ES-I3 (cell line): ENCODE measurements around the gene EEF1AKMT1.
"Not testable (repeated sequence)": the region's sequence is repeated elsewhere in the genome, so short reads cannot be mapped to it uniquely, and the experiment has no call there.

Experiments used
- H3K36me3 ChIP-seq: 2 replicates; pipeline ENCODE4 v1.6.1; 2013; ENCODE audit warnings: mild to moderate bottlenecking, low read length, control low read depth, moderate library complexity; ENCODE audit not compliant: insufficient read depth
- H3K4me1 ChIP-seq: 2 replicates; pipeline ENCODE4 v1.6.1; 2013; ENCODE audit warnings: mild to moderate bottlenecking, control low read depth, low read length; ENCODE audit not compliant: insufficient read depth
- H3K9ac ChIP-seq: 2 replicates; pipeline ENCODE4 v1.6.1; 2013; ENCODE audit warnings: low read depth, mild to moderate bottlenecking, low read length, moderate library complexity
- H3K9me3 ChIP-seq: 2 replicates; pipeline ENCODE4 v1.6.1; 2013; ENCODE audit warnings: mild to moderate bottlenecking, low read length, moderate library complexity; ENCODE audit not compliant: control insufficient read depth, insufficient read depth

EEF1AKMT1 gene

GRCh38 chr13:20684041-20684440 is 89.7 kb downstream of the EEF1AKMT1 start:
- Histone ChIP-seq H3K4me1 (peaks cover 8% of the 10 kb centered on the region), H3K9ac (no peak overlapping the region), H3K36me3 (no peaks in the 10 kb centered on the region), H3K9me3 (no peaks in the 10 kb centered on the region)

DNA sequence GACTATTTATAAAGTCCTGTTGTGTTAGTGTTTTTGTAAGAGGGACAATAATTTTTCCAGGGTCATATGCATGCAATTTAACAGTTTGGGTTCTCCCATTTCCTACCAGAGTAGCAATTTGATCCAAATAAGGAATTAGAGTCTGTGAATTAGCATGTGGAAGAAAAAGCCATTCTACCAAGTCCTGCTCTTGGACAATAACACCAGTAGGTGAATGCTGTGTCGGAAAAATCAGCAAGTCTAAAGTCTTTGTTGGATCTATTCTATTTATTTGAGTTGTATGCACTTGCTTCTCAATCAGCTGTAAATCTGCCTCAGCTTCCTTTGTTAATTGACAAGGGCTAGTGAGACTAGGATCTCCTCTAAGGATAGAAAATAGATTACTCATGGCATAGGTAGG is 91.7 kb downstream of the EEF1AKMT1 start:
- Histone ChIP-seq H3K4me1 (peaks cover 3% of the 10 kb centered on the region; the same call in 1 of the 2 replicates), H3K9me3 (no peaks in the 10 kb centered on the region), H3K36me3 (no peaks in the 10 kb centered on the region), H3K9ac (no peak overlapping the region)

DNA sequence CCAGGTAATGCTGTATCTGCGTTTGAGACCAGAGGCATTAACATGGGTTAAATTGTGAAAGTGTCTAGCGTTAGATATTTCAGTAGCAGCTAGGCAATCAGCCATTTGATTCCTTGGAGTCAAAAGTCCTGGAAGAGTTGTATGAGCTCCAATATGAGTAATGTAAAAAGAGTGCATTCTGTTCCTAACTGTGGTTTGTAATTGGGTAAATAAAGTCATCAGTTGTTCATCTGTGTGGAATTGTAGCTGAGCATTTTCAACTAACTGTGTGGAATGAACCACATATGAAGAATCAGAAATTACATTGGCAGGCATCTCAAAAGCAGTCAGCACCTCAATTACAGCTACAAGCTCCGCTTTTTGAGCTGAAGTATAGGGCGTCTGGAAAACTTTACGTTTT is 92.3 kb downstream of the EEF1AKMT1 start:
- not testable (repeated sequence) for H3K36me3 ChIP-seq, H3K9me3 ChIP-seq, H3K9ac ChIP-seq, H3K4me1 ChIP-seq

DNA sequence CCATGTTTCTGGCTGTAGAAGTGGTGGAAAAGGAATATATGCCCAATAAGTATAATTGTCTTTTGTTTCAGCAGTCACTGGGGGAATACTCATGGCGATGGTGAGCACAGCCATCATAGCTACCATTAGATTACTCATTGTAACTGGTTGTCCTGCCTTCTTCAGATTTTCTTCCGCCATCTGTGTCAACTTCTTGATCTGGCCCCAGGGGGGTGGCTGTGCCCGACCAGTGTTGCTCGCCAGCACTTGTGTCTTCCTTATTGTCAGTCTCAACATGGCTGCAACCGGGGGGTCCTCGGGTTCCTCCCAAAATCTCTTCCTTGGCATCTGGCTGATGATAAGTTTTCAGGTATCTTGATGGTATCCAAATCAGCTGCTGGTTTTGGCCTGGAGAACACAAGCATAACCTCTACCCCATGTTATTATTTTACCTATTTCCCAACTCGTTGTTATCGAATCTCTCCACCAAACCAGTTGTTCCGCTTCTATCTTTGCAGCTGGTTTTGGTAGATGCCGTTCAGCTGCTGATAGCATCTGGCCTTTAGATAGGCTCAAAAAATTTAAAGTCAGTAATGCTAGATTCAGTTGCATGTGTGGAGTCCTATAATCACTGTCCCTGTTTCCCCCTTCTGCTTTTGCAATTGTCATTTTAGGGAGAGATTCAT is 93.2 kb downstream of the EEF1AKMT1 start:
- Histone ChIP-seq H3K36me3 (no peaks in the 10 kb centered on the region), H3K9ac (no peak overlapping the region), H3K9me3 (no peaks in the 10 kb centered on the region), H3K4me1 (no peaks in the 10 kb centered on the region)

GRCh38 chr13:20679879-20680278 is 93.9 kb downstream of the EEF1AKMT1 start:
- Histone ChIP-seq H3K9ac (no peak overlapping the region), H3K4me1 (no peaks in the 10 kb centered on the region), H3K9me3 (no peaks in the 10 kb centered on the region), H3K36me3 (no peaks in the 10 kb centered on the region)
